Endodermal cell (in vitro differentiated cells): Measurements from ENCODE around the gene CCDC122. TPM values are rescaled to one million over a fixed set of nuclear protein-coding genes. Genes with fewer than 3 reads are reported as not detected.
A peak's percentile ranks its signal among the peaks of the same experiment; 100 is the strongest.

Experiments
- DNase-seq: peaks from one replicate; pipeline ENCODE4 v3.0.0-alpha.2; 2017
- H3K27ac ChIP-seq: 2 replicates; pipeline ENCODE4 v1.5.1; 2013; ENCODE audit warnings: mild to moderate bottlenecking, low read depth, low read length, moderate library complexity
- H3K27me3 ChIP-seq: 2 replicates; pipeline ENCODE4 v1.6.1; 2013; ENCODE audit warnings: mild to moderate bottlenecking, low read length, moderate library complexity; ENCODE audit not compliant: insufficient read depth, control insufficient read depth, poor library complexity, severe bottlenecking
- H3K36me3 ChIP-seq: 2 replicates; pipeline ENCODE4 v1.7.0; 2013; ENCODE audit warnings: mild to moderate bottlenecking, low read length, moderate library complexity; ENCODE audit not compliant: control insufficient read depth, insufficient read depth
- H3K4me1 ChIP-seq: one replicate; pipeline ENCODE4 v1.7.0; 2013; ENCODE audit warnings: low read length; ENCODE audit not compliant: control insufficient read depth, insufficient read depth
- H3K4me3 ChIP-seq: 2 replicates; pipeline ENCODE4 v1.5.1; 2013; ENCODE audit warnings: mild to moderate bottlenecking, low read length, moderate library complexity
- H3K9ac ChIP-seq: 2 replicates; pipeline ENCODE4 v1.6.1; 2013; ENCODE audit warnings: mild to moderate bottlenecking, low read length, moderate library complexity; ENCODE audit not compliant: poor library complexity, severe bottlenecking; ENCODE audit errors: extremely low read depth
- H3K9me3 ChIP-seq: 2 replicates; pipeline ENCODE4 v1.6.1; 2013; ENCODE audit warnings: mild to moderate bottlenecking, low read length, moderate library complexity; ENCODE audit not compliant: control insufficient read depth
- H3K27ac Mint-ChIP-seq: 2 replicates; pipeline ENCODE4 v1.8.0; 2020; ENCODE audit warnings: mixed read lengths
- H3K27me3 Mint-ChIP-seq: 2 replicates; pipeline ENCODE4 v1.8.0; 2021; ENCODE audit warnings: mild to moderate bottlenecking, mixed read lengths; ENCODE audit not compliant: insufficient read depth
- H3K36me3 Mint-ChIP-seq: 2 replicates; pipeline ENCODE4 v1.8.0; 2020; ENCODE audit warnings: low read depth, mixed read lengths
- H3K4me1 Mint-ChIP-seq: 2 replicates; pipeline ENCODE4 v1.8.0; 2020; ENCODE audit warnings: mixed read lengths
- H3K4me3 Mint-ChIP-seq: 2 replicates; pipeline ENCODE4 v1.8.0; 2020; ENCODE audit warnings: mild to moderate bottlenecking, moderate library complexity, mixed read lengths
- H3K9me3 Mint-ChIP-seq: 2 replicates; pipeline ENCODE4 v1.8.0; 2020; ENCODE audit warnings: mild to moderate bottlenecking, mixed read lengths
- CTCF ChIP-seq: fragments of 200-600 bp; sonication (generic); conservative IDR thresholded peaks from 2 replicates; pipeline ENCODE4 v1.5.0; 2021; ENCODE audit warnings: antibody characterized with exemption, mild to moderate bottlenecking
- WGBS, 2 experiments: methylation state at CpG; one replicate each; pipeline versions ENCODE4 v1.1.5 to v1.1.7; 2013; ENCODE audit warnings: missing lambda C conversion rate in 2 of 2, mixed read lengths in 1 of 2; ENCODE audit not compliant: insufficient coverage in 1 of 2, insufficient read length in 1 of 2; 5-methylcytosine and 5-hydroxymethylcytosine counted together
- total RNA-seq, 2 donors: library from RNA; stranded (reverse); fragmentation: NEBNext Ultra II Directional in 1 of 2; extraction: Animal tissue kit (Norgen Biotek cat#: 25700) in 1 of 2; gene quantifications; 2 replicates in 1 of 2; 3 replicates in 1 of 2; pipeline ENCODE4 v1.2.1, GENCODE V29; 2021

The CCDC122 gene
- total RNA-seq, 2 donors from 2014 or later, result 10.2 to 11.5 TPM

GRCh38 chr13:43894438-43894837, 14.9 kb upstream of the CCDC122 start:
- Mint-ChIP-seq H3K27ac (no peak overlapping the region), H3K27me3 (no peaks in the 10 kb centered on the region), H3K4me3 (no peak overlapping the region), H3K9me3 (no peaks in the 10 kb centered on the region), H3K36me3 (no peaks in the 10 kb centered on the region), H3K4me1 (no peaks in the 10 kb centered on the region)
- H3K27ac ChIP-seq, result no peak overlapping the region
- H3K36me3 ChIP-seq, result no peaks in the 10 kb centered on the region
- H3K9me3 ChIP-seq, result no peaks in the 10 kb centered on the region
- TF ChIP-seq CTCF, result peak; percentile 74
- H3K4me1 ChIP-seq, result no peaks in the 10 kb centered on the region
- no peaks in the 10 kb centered on the region for H3K27me3 ChIP-seq
- H3K9ac ChIP-seq, result no peak overlapping the region
- no peak for DNase-seq
- no peak overlapping the region for H3K4me3 ChIP-seq

GRCh38 chr13:43884222-43884621, 4.7 kb upstream of the CCDC122 start:
- DNase-seq, result no peak
- H3K36me3 ChIP-seq, result no peaks in the 10 kb centered on the region
- Mint-ChIP-seq H3K27me3 (peaks cover 18% of the 10 kb centered on the region), H3K9me3 (peaks cover 1% of the 10 kb centered on the region), H3K27ac (no peak overlapping the region), H3K4me3 (no peak overlapping the region), H3K4me1 (peaks cover 9% of the 10 kb centered on the region), H3K36me3 (no peaks in the 10 kb centered on the region)
- no peak overlapping the region for H3K9ac ChIP-seq
- H3K4me1 ChIP-seq, result no peaks in the 10 kb centered on the region
- no peak overlapping the region for H3K4me3 ChIP-seq
- WGBS, 2 experiments, result 60% methylated on average over 1 of the region's 1 CpG; no CpG with 5 or more reads in 1 of the 2 experiments
- H3K27me3 ChIP-seq, result peaks cover 15% of the 10 kb centered on the region
- H3K27ac ChIP-seq, result no peak overlapping the region
- H3K9me3 ChIP-seq, result no peaks in the 10 kb centered on the region
- TF ChIP-seq CTCF, result no peak

GRCh38 chr13:43883631-43884030, 4.1 kb upstream of the CCDC122 start:
- WGBS, 2 experiments, result 94% methylated on average over 1 of the region's 3 CpGs; no CpG with 5 or more reads in 1 of the 2 experiments
- H3K27me3 Mint-ChIP-seq, result peaks cover 18% of the 10 kb centered on the region

More at GRCh38 chr13:43883631-43884030, 4.1 kb upstream of the CCDC122 start:
- DNase-seq, result no peak
- Histone ChIP-seq H3K9ac (no peak overlapping the region), H3K27ac (no peak overlapping the region), H3K4me3 (no peak overlapping the region), H3K4me1 (no peaks in the 10 kb centered on the region), H3K36me3 (no peaks in the 10 kb centered on the region), H3K9me3 (no peaks in the 10 kb centered on the region), H3K27me3 (peaks cover 15% of the 10 kb centered on the region)
- peaks cover 1% of the 10 kb centered on the region for H3K9me3 Mint-ChIP-seq
- H3K4me1 Mint-ChIP-seq, result peaks cover 10% of the 10 kb centered on the region
- H3K4me3 Mint-ChIP-seq, result no peak overlapping the region
- no peaks in the 10 kb centered on the region for H3K36me3 Mint-ChIP-seq
- TF ChIP-seq CTCF, result no peak
- no peak overlapping the region for H3K27ac Mint-ChIP-seq
